GM21381 (cell line): ENCODE data around the gene SPATA31A7.
"Not testable (repeated sequence)": the region's sequence is repeated elsewhere in the genome, so short reads cannot be mapped to it uniquely, and the experiment has no call there.

Experiments
- ATAC-seq: cut with Tn5 transposase; IDR thresholded peaks from one replicate; pipeline ENCODE4 v1.9.1; 2021; ENCODE audit warnings: mild to moderate bottlenecking, moderate library complexity; ENCODE audit not compliant: unreplicated experiment

Gene SPATA31A7

GRCh38 chr9:61189736-61190135 lies at the start of gene SPATA31A7:
SPATA31A7 (plus strand) TSS chr9:61190036; CDS start chr9:61190065, 29 bp downstream.
- ATAC-seq: not testable (repeated sequence)

- ATAC-seq: not testable (repeated sequence)
Measured at GRCh38 chr9:61226438-61226837, 36.6 kb downstream of the SPATA31A7 start.
